Activated CD8-positive, alpha-beta T cell treated with anti-CD3 and anti-CD28 coated beads, Interleukin-2, amount 10 ng/mL, durations not matched to agents 7 days and 5 days (primary cell): Measurements from ENCODE around the gene CFAP221. TPM values are rescaled to one million over a fixed set of nuclear protein-coding genes. Genes with fewer than 3 reads are reported as not detected.

Experiments used
- ATAC-seq: fragments of 150-1000 bp; cut with Tn5 transposase; one replicate; pipeline ENCODE4 v1.10.0; 2021; ENCODE audit warnings: moderate library complexity
- CTCF ChIA-PET: fragments of 350-600 bp; sonication (Branson Sonifier 250); formaldehyde crosslinking; loops from one replicate; lab custom pipeline; 2021; ENCODE audit warnings: antibody characterized with exemption; lab: Charles Lee
- POLR2A ChIA-PET: fragments of 350-600 bp; sonication (Branson Sonifier 250); formaldehyde crosslinking; loops from one replicate; lab custom pipeline; 2021; ENCODE audit warnings: antibody characterized with exemption; lab: Charles Lee
- DNase-seq: peaks from one replicate; pipeline ENCODE4 v3.0.0-alpha.2; 2020
- H3K27ac Mint-ChIP-seq: one replicate; pipeline ENCODE4 v1.8.0; 2021; ENCODE audit warnings: mild to moderate bottlenecking, mixed read lengths
- H3K27me3 Mint-ChIP-seq: one replicate; pipeline ENCODE4 v1.8.0; 2021; ENCODE audit warnings: low read depth, mixed read lengths
- H3K36me3 Mint-ChIP-seq: one replicate; pipeline ENCODE4 v1.8.0; 2021; ENCODE audit warnings: low read depth, mixed read lengths
- H3K4me1 Mint-ChIP-seq: one replicate; pipeline ENCODE4 v1.8.0; 2021; ENCODE audit warnings: low read depth, mixed read lengths
- H3K4me3 Mint-ChIP-seq: one replicate; pipeline ENCODE4 v1.8.0; 2021; ENCODE audit warnings: mild to moderate bottlenecking, mixed read lengths
- H3K9me3 Mint-ChIP-seq: one replicate; pipeline ENCODE4 v1.8.0; 2022; ENCODE audit warnings: mixed read lengths; ENCODE audit not compliant: insufficient read depth
- total RNA-seq, 2 experiments: library from RNA; stranded (reverse); gene quantifications; one replicate each; pipeline ENCODE4 v1.2.3, GENCODE V29; 2021

CFAP221 gene
- total RNA-seq, 2 experiments from 2014 or later: not detected

DNA sequence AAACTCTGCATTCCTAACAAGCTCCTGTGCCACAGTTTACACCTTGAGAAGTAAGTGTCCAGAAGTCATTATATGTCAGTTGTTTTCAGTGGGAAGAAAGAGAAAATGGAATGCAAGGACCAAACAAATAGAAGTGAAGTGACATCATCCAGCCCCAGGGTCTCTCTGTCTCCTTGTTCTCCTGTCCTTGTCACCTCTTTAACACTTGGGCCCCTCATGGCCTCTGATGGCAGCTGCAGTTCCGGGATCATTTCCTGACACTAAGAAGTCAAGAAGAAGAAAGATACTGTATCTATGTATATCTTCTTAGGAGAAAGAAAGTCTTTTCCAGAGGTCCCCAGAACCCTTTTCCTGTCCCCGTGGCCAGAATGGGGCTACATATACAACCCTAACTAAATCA lies 2.8 kb upstream of the CFAP221 start:
- no peak for ATAC-seq
- no peaks in the 10 kb centered on the region for H3K9me3 Mint-ChIP-seq
- no peak overlapping the region for H3K27ac Mint-ChIP-seq
- H3K4me1 Mint-ChIP-seq: peaks cover 3% of the 10 kb centered on the region
- ChIA-PET CTCF (no interaction called here), POLR2A (no interaction called here)
- no peak overlapping the region for H3K4me3 Mint-ChIP-seq
- H3K36me3 Mint-ChIP-seq: peaks cover 2% of the 10 kb centered on the region
- DNase-seq: no peak
- H3K27me3 Mint-ChIP-seq: peaks cover 28% of the 10 kb centered on the region

- CTCF ChIA-PET: no interaction called here
- no peak for ATAC-seq
- no peak for DNase-seq
- Mint-ChIP-seq H3K27me3 (peaks cover 32% of the 10 kb centered on the region), H3K27ac (no peak overlapping the region), H3K4me1 (peaks cover 3% of the 10 kb centered on the region), H3K4me3 (no peak overlapping the region), H3K9me3 (no peaks in the 10 kb centered on the region), H3K36me3 (peaks cover 2% of the 10 kb centered on the region)
- POLR2A ChIA-PET: no interaction called here
Observed at GRCh38 chr2:119544939-119545475, 758 bp downstream of the CFAP221 start.

- peaks cover 2% of the 10 kb centered on the region for H3K36me3 Mint-ChIP-seq
- CTCF ChIA-PET: no interaction called here
- peaks cover 32% of the 10 kb centered on the region for H3K27me3 Mint-ChIP-seq
- peaks cover 3% of the 10 kb centered on the region for H3K4me1 Mint-ChIP-seq
- DNase-seq: no peak
- no peak overlapping the region for H3K27ac Mint-ChIP-seq
- POLR2A ChIA-PET: no interaction called here
- no peaks in the 10 kb centered on the region for H3K9me3 Mint-ChIP-seq
- ATAC-seq: no peak
- H3K4me3 Mint-ChIP-seq: no peak overlapping the region
Observed at GRCh38 chr2:119545754-119546446, 1.7 kb downstream of the CFAP221 start.

DNA sequence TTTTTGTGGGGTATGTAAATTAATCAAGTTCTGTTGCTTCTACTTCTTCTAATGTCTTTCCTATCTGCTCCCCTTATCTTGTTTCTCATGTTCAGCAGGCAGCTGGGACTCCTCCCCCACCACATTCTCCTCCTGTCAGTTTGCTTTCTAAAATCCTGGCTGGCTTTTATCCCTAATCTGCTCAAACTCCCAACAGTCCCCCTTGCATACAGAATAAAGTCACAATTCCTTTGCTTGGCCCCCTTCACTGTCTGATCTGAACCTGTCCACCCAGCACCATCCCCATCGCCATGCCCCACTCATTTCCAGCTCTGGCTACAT lies 2.2 kb downstream of the CFAP221 start:
- Mint-ChIP-seq H3K36me3 (peaks cover 2% of the 10 kb centered on the region), H3K9me3 (no peaks in the 10 kb centered on the region), H3K4me3 (no peak overlapping the region), H3K4me1 (peaks cover 3% of the 10 kb centered on the region), H3K27me3 (peaks cover 32% of the 10 kb centered on the region), H3K27ac (no peak overlapping the region)
- ATAC-seq (no peak), DNase-seq (no peak)
- POLR2A ChIA-PET: no interaction called here
- CTCF ChIA-PET: no interaction called here

DNA sequence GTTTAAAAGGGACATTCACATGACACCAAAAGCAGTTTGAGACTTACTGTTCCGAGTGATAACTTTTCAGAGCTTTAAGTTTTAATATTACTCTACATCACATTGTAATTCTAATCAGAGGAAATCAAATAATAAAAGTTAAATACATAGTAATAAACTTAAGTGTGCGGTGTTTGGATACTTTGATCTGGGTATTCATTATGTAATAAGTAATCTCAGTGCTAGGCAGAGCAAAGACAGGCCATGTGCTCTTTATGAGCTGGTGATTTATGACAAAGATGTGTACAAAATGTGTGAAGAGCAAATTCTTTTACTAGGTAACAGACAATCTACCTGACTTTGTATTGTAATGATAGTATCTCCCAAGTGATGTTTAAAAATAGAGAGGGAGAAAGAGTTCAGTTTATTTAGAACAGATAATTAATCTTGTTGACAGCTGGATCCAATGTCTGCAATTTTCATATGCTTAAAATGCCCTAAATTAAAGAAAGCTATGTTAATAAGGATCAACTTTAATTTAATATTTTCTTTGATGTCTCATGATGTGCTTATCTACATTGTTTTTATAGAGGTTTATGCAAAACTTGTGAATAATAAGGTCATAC lies 4.4 kb downstream of the CFAP221 start:
- H3K27ac Mint-ChIP-seq: no peak overlapping the region
- peaks cover 25% of the 10 kb centered on the region for H3K27me3 Mint-ChIP-seq
- ChIA-PET CTCF (no interaction called here), POLR2A (no interaction called here)
- no peak for ATAC-seq
- no peak overlapping the region for H3K4me3 Mint-ChIP-seq
- no peak for DNase-seq
- peaks cover 3% of the 10 kb centered on the region for H3K4me1 Mint-ChIP-seq
- peaks cover 2% of the 10 kb centered on the region for H3K36me3 Mint-ChIP-seq
- no peaks in the 10 kb centered on the region for H3K9me3 Mint-ChIP-seq

DNA sequence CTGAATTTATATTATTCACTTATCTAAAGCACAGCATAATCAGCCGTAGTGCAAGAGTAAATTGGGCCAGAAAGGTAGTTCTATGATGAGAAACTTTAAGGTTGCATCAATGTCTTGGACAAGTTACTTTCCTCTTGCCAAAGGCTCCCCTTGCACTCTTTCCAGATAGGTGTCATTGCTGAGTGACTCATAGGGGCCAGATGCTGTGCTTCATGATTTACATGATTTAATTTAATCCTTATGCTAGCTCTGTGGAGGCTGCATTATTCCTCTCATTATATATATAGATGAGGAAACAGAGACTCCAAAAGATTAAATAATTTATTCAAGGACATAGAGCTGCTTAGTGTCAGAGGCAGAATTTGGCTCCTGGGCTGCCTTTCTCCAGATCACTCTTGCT lies 5.0 kb downstream of the CFAP221 start:
- Mint-ChIP-seq H3K4me3 (no peak overlapping the region), H3K27ac (no peak overlapping the region), H3K9me3 (no peaks in the 10 kb centered on the region), H3K36me3 (no peaks in the 10 kb centered on the region), H3K4me1 (no peaks in the 10 kb centered on the region), H3K27me3 (peaks cover 20% of the 10 kb centered on the region)
- ATAC-seq (no peak), DNase-seq (no peak)
- ChIA-PET CTCF (no interaction called here), POLR2A (no interaction called here)

GRCh38 chr2:119550346-119550745 lies 6.1 kb downstream of the CFAP221 start:
- Mint-ChIP-seq H3K4me1 (no peaks in the 10 kb centered on the region), H3K9me3 (no peaks in the 10 kb centered on the region), H3K4me3 (no peak overlapping the region), H3K27ac (no peak overlapping the region), H3K36me3 (no peaks in the 10 kb centered on the region), H3K27me3 (peaks cover 11% of the 10 kb centered on the region)
- ATAC-seq (no peak), DNase-seq (no peak)
- ChIA-PET CTCF (no interaction called here), POLR2A (no interaction called here)

DNA sequence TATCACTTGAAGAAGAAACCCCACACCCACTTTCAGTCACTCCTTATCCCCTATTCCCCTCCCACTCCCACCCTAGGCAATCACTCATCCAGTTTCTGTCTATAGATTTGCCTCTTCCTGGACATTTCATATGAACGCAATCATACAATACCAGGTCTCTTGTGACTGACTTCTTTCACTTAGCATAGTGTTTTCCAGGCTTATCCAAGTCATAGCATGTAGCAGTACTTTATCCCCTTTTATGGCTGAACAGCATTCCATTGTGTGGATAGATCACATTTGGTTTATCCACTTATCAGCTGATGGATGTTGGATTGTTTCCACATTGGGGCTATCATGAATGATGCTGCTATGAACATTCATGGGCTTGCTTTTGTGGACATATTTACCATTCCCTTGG lies 6.6 kb downstream of the CFAP221 start:
- POLR2A ChIA-PET: no interaction called here
- H3K4me1 Mint-ChIP-seq: no peaks in the 10 kb centered on the region
- no peak for ATAC-seq
- no peaks in the 10 kb centered on the region for H3K36me3 Mint-ChIP-seq
- no peak for DNase-seq
- no peak overlapping the region for H3K27ac Mint-ChIP-seq
- H3K4me3 Mint-ChIP-seq: no peak overlapping the region
- peaks cover 9% of the 10 kb centered on the region for H3K27me3 Mint-ChIP-seq
- no peaks in the 10 kb centered on the region for H3K9me3 Mint-ChIP-seq
- CTCF ChIA-PET: interaction anchor here (1.0 kb wide), 1 partner anchor 33 kb away, joined by 3 read pairs; no protein-coding TSS in a partner anchor

- Mint-ChIP-seq H3K4me1 (no peaks in the 10 kb centered on the region), H3K9me3 (no peaks in the 10 kb centered on the region), H3K36me3 (no peaks in the 10 kb centered on the region), H3K4me3 (no peak overlapping the region), H3K27me3 (peaks cover 4% of the 10 kb centered on the region), H3K27ac (no peak overlapping the region)
- no peak for DNase-seq
- ChIA-PET CTCF (no interaction called here), POLR2A (no interaction called here)
- no peak for ATAC-seq
Observed at GRCh38 chr2:119552902-119553301, 8.7 kb downstream of the CFAP221 start.

DNA sequence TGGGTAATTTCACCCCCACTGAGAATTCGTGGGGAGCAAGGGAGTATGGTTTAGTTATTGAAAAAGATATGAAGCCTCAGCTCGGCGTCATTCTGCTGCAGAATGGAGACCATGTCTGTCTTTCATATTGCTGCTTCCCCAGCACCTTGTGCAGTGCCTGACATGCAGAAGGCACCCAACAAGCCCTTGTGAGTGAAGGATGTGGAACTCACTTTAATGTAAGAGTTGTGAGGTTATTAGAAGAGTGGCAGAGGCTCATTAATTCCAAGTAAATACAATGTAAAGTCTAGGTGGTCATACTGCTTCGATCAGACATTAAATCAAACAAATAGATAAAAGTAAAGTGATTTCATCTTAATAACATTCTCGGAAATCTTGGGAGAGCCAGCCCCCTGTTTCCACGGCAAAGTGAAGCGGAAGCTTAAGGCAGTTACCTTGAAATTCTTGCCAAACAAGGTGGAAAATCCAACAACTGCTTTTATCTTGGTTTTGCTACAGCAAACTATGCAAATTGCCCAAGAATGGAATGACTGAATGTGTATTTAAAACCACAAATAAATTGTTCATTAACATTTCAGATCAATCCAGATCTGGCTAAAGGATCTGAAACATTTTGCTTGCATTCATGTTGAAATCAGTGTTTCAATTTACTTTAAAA lies 9.6 kb downstream of the CFAP221 start:
- ATAC-seq (no peak), DNase-seq (no peak)
- Mint-ChIP-seq H3K27me3 (peaks cover 4% of the 10 kb centered on the region), H3K4me3 (no peak overlapping the region), H3K27ac (no peak overlapping the region), H3K36me3 (no peaks in the 10 kb centered on the region), H3K9me3 (no peaks in the 10 kb centered on the region), H3K4me1 (no peaks in the 10 kb centered on the region)
- ChIA-PET POLR2A (no interaction called here), CTCF (no interaction called here)

GRCh38 chr2:119565481-119565880 lies 21.2 kb downstream of the CFAP221 start:
- H3K27ac Mint-ChIP-seq: no peak overlapping the region
- H3K27me3 Mint-ChIP-seq: peaks cover 8% of the 10 kb centered on the region
- H3K36me3 Mint-ChIP-seq: no peaks in the 10 kb centered on the region
- ATAC-seq: no peak
- ChIA-PET CTCF (no interaction called here), POLR2A (no interaction called here)
- H3K9me3 Mint-ChIP-seq: no peaks in the 10 kb centered on the region
- no peak overlapping the region for H3K4me3 Mint-ChIP-seq
- no peaks in the 10 kb centered on the region for H3K4me1 Mint-ChIP-seq
- no peak for DNase-seq

GRCh38 chr2:119567292-119567691 lies 23.0 kb downstream of the CFAP221 start:
- peaks cover 3% of the 10 kb centered on the region for H3K27me3 Mint-ChIP-seq
- H3K27ac Mint-ChIP-seq: no peak overlapping the region
- DNase-seq: no peak
- POLR2A ChIA-PET: no interaction called here
- no peaks in the 10 kb centered on the region for H3K9me3 Mint-ChIP-seq
- H3K36me3 Mint-ChIP-seq: no peaks in the 10 kb centered on the region
- ATAC-seq: no peak
- no peak overlapping the region for H3K4me3 Mint-ChIP-seq
- no peaks in the 10 kb centered on the region for H3K4me1 Mint-ChIP-seq
- CTCF ChIA-PET: no interaction called here
